Upper lobe of left lung (tissue), 4 donors: ENCODE results near the gene SMYD3.

Source experiments
- EP300 ChIP-seq, 4 donors: sonication (generic); formaldehyde crosslinking; IDR thresholded peaks; one replicate each; pipeline ENCODE4 v1.5.1; 2017; ENCODE audit warnings: antibody characterized with exemption in 4 of 4, control low read depth in 2 of 4
- POLR2A ChIP-seq, 4 donors: fragments of 450-650 bp; IDR thresholded peaks; one replicate each; pipeline ENCODE4 v1.5.1; 2016 to 2017; ENCODE audit warnings: antibody characterized with exemption in 4 of 4, mild to moderate bottlenecking in 2 of 4
- TF ChIP-seq, protein P1 (sequence below), 6 experiments: fragments of 450-650 bp in 4 of 6; fragments of 200-600 bp in 2 of 6; sonication (generic) in 2 of 6; IDR thresholded peaks; one replicate each; pipeline ENCODE4 v1.5.1; 2016 to 2019; ENCODE audit warnings: antibody characterized with exemption in 6 of 6

- TF ChIP-seq, protein P1, sequence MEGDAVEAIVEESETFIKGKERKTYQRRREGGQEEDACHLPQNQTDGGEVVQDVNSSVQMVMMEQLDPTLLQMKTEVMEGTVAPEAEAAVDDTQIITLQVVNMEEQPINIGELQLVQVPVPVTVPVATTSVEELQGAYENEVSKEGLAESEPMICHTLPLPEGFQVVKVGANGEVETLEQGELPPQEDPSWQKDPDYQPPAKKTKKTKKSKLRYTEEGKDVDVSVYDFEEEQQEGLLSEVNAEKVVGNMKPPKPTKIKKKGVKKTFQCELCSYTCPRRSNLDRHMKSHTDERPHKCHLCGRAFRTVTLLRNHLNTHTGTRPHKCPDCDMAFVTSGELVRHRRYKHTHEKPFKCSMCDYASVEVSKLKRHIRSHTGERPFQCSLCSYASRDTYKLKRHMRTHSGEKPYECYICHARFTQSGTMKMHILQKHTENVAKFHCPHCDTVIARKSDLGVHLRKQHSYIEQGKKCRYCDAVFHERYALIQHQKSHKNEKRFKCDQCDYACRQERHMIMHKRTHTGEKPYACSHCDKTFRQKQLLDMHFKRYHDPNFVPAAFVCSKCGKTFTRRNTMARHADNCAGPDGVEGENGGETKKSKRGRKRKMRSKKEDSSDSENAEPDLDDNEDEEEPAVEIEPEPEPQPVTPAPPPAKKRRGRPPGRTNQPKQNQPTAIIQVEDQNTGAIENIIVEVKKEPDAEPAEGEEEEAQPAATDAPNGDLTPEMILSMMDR (IDR thresholded peaks at IDR 0.05): no peak
- TF ChIP-seq EP300 (IDR thresholded peaks at IDR 0.05): no peak
- TF ChIP-seq POLR2A (IDR thresholded peaks at IDR 0.05): no peak
Observed at GRCh38 chr1:246415028-246415427, 92.1 kb downstream of the SMYD3 start.
